Kidney (tissue), 14 donors: ENCODE results near the gene MAF. TPM values are rescaled to one million over a fixed set of nuclear protein-coding genes. Genes with fewer than 3 reads are reported as not detected.

Experiments
- DNase-seq, 5 donors: peaks; one replicate each; pipeline ENCODE4 v3.0.0-alpha.2; 2013 to 2020
- FAIRE-seq: peaks from 2 replicates; lab custom pipeline; 2012; peaks lifted over from hg19 to GRCh38; lab: Jason Lieb, UNC
- H3K27ac ChIP-seq, 2 donors: one replicate each; pipeline ENCODE4 v1.7.0; 2013; ENCODE audit warnings: low read depth in 2 of 2, low read length in 2 of 2, inconsistent platforms in 1 of 2
- H3K27me3 ChIP-seq: one replicate; pipeline ENCODE4 v1.7.1; 2013; ENCODE audit warnings: low read length, inconsistent platforms; ENCODE audit not compliant: control insufficient read depth, insufficient read depth
- H3K36me3 ChIP-seq, 3 donors: one replicate each; pipeline versions ENCODE4 v1.7.0 to v1.7.1; 2013; ENCODE audit warnings: low read length in 3 of 3, control low read depth in 1 of 3, inconsistent platforms in 1 of 3; ENCODE audit not compliant: insufficient read depth in 3 of 3, control insufficient read depth in 2 of 3
- H3K4me1 ChIP-seq, 3 donors: one replicate each; pipeline versions ENCODE4 v1.7.0 to v1.7.1; 2013; ENCODE audit warnings: low read length in 3 of 3, inconsistent platforms in 1 of 3, low read depth in 1 of 3; ENCODE audit not compliant: control insufficient read depth in 2 of 3, insufficient read depth in 2 of 3
- H3K4me3 ChIP-seq, 3 donors: one replicate each; pipeline versions ENCODE4 v1.7.0 to v1.8.1; 2013; ENCODE audit warnings: low read length in 3 of 3, control low read depth in 1 of 3, inconsistent platforms in 1 of 3
- H3K9ac ChIP-seq, 3 donors: one replicate each; pipeline versions ENCODE4 v1.7.0 to v1.7.1; 2013; ENCODE audit warnings: low read length in 3 of 3, control low read depth in 1 of 3, inconsistent platforms in 1 of 3
- H3K9me3 ChIP-seq, 3 donors: one replicate each; pipeline versions ENCODE4 v1.7.0 to v1.7.1; 2013; ENCODE audit warnings: low read length in 3 of 3, control low read depth in 1 of 3, inconsistent platforms in 1 of 3; ENCODE audit not compliant: control insufficient read depth in 2 of 3, insufficient read depth in 1 of 3
- CTCF ChIP-seq: IDR thresholded peaks from 3 replicates; pipeline ENCODE4 v1.5.1; 2012; ENCODE audit warnings: mild to moderate bottlenecking, moderate library complexity, borderline replicate concordance; ENCODE audit not compliant: insufficient read depth; ENCODE audit errors: extremely low read depth
- intact Hi-C: fragments of 100-400 bp; cut with DNase I; formaldehyde crosslinking; loops from one replicate; pipeline ENCODE4 v1.11.1; 2022
- polyA plus RNA-seq: library from polyadenylated mRNA; stranded (reverse); fragments of 350-450 nt; fragmentation: Illumina TruSeq; extraction: RNeasy Lipid Tissue Mini Kit (QIAGEN cat#74804); gene quantifications from one replicate; pipeline ENCODE4 v1.2.3, GENCODE V29; 2014; ENCODE audit warnings: low read depth, low replicate concordance; ENCODE audit not compliant: insufficient read depth
- total RNA-seq: library from RNA; stranded (reverse); fragmentation: NEBNext Ultra II Directional; extraction: Animal tissue kit (Norgen Biotek cat#: 25700); gene quantifications from one replicate; pipeline ENCODE4 v1.2.1, GENCODE V29; 2021
- donor health status: control.
- donor health status: control.
- donor health status: control.
- donor health status: control.
- donor health status: control.
- donor health status: DM: yes; HTN: yes; CAD: no.
- donor health status: Normal renal cell carcinoma (clear cell type).

Gene MAF
- total and polyA plus RNA-seq, 2 donors from 2014 or later: 47.1 to 70.1 TPM

GRCh38 chr16:79562166-79562823 is 38.2 kb downstream of the MAF start:
- DNase-seq (no peak), FAIRE-seq (no peak)
- TF ChIP-seq CTCF: no peak
- H3K9ac ChIP-seq: no peak overlapping the region
- H3K27me3 ChIP-seq: no peaks in the 10 kb centered on the region
- intact Hi-C loops: no loop called here
- peaks cover 0 to 3% (median 0%) of the 10 kb centered on the region in 3 donors for H3K4me1 ChIP-seq
- H3K9me3 ChIP-seq: no peaks in the 10 kb centered on the region
- no peak overlapping the region for H3K4me3 ChIP-seq
- H3K27ac ChIP-seq: no peak overlapping the region
- H3K36me3 ChIP-seq: no peaks in the 10 kb centered on the region

GRCh38 chr16:79561729-79562128 is 38.8 kb downstream of the MAF start:
- H3K27me3 ChIP-seq: no peaks in the 10 kb centered on the region
- FAIRE-seq (no peak), DNase-seq (no peak)
- no peaks in the 10 kb centered on the region for H3K36me3 ChIP-seq
- no peak overlapping the region for H3K4me3 ChIP-seq
- no peaks in the 10 kb centered on the region for H3K9me3 ChIP-seq
- H3K4me1 ChIP-seq: peaks cover 0 to 3% (median 0%) of the 10 kb centered on the region in 3 donors
- TF ChIP-seq CTCF: no peak
- H3K9ac ChIP-seq: no peak overlapping the region
- intact Hi-C loops: no loop called here
- no peak overlapping the region for H3K27ac ChIP-seq

DNA sequence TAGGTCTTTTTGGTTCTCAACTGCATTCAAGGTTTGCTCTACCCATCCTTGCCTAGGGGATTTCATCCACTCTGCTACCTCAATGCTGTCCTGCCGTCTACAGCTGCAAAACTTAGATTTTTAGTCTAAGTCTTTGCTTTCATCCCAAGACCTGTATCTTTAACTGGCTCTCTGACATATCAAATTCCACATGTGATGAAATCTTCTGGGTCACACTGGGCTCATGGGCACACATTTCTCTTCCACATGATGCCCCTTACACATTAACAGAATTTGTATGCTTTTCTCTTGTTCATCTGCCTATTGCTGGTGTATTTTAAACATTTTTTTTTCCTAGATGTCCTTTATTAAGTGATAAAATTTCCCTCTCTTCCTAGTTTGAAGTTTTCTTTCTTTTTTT is 39.6 kb downstream of the MAF start:
- intact Hi-C loops: no loop called here

More for the DNA sequence above, 39.6 kb downstream of the MAF start:
- no peak overlapping the region for H3K9ac ChIP-seq
- no peak for TF ChIP-seq CTCF
- no peak for FAIRE-seq
- no peak overlapping the region for H3K27ac ChIP-seq
- H3K9me3 ChIP-seq: no peaks in the 10 kb centered on the region
- H3K4me1 ChIP-seq: peaks cover 0 to 3% (median 0%) of the 10 kb centered on the region in 3 donors
- no peak overlapping the region for H3K4me3 ChIP-seq
- DNase-seq: no peak
- H3K36me3 ChIP-seq: no peaks in the 10 kb centered on the region
- H3K27me3 ChIP-seq: no peaks in the 10 kb centered on the region
